Hematopoietic multipotent progenitor cell treated with erythropoietin and hydrocortisone succinate and interleukin-3 and kit ligand, for 4 days (in vitro differentiated cells): Measurements from ENCODE around the gene PDE9A.
"Not testable (repeated sequence)": the region's sequence is repeated elsewhere in the genome, so short reads cannot be mapped to it uniquely, and the experiment has no call there.

Experiments used
- DNase-seq: peaks from one replicate; pipeline ENCODE4 v3.0.0-alpha.2; 2015

The PDE9A gene

GRCh38 chr21:42809577-42810475 lies 156.4 kb downstream of the PDE9A start:
- no peak for DNase-seq

DNA sequence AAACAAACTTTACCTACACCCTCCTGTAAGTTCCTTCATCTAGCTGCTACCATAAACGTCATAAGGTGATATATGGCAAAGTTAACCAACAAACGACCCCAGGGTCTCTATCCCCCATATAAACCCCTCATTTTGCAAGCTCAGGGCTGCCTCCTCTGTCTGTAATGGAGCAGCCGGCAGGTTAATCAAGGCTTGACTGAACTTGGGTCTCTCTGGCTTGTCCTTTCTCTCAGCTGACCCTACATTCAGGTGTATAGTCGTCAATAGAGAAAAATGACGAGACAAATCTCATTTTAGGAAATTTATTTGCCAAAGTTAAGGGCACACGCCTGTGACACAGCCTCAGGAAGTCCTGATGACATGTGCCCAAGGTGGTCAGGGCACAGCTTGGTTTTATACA lies 158.5 kb downstream of the PDE9A start:
- DNase-seq = no peak

- DNase-seq = not testable (repeated sequence)
Measured at GRCh38 chr21:42812528-42813241, 159.3 kb downstream of the PDE9A start.

GRCh38 chr21:42815217-42815616 lies 161.8 kb downstream of the PDE9A start:
- DNase-seq = no peak

- peak; percentile 73 for DNase-seq
Measured at GRCh38 chr21:42818328-42818749, 164.9 kb downstream of the PDE9A start.

GRCh38 chr21:42819861-42820615 lies 166.6 kb downstream of the PDE9A start:
- DNase-seq = no peak

DNA sequence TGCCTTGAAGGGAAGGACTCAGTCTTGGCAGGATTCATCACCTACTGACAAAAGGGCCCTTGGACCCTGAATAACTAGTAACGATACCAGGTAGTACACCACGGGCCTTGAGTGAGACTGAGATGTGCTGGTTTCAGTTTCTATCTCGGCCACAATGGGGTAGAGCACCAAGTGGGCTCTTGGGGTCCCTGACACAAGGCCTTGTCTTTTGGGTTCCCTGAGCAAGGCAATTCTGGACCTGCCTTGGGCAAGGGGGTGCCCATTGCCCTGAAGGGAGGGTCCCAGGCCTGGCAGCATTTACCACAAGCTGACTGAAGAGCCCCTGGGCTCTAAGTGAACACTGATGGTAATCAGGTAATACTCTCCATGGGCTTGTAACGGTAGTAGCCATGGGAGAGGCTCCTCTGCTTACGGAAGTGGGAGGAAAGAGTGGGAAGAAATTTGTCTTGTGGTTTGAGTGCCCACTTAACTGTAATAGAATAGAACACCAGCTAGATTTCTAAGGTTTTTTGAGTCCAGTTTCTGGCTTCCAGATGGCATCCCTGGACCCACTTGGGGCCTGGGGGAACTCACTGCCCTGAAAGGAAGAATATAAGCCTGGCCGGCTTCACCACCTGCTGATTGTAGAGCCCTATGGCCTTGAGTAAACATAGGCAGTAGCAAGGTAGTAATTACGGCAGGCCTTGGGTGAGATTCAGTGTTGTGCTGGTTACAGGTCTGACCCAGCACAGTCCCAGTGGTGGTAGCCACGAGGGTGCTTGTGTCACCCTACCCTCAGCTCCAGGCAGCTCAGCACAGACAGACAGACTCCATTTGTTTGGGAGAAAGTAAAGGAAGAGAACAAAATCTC lies 167.4 kb downstream of the PDE9A start:
- no peak for DNase-seq
